Right hindlimb (tissue), 1 donor: ENCODE results near the gene GRID1.

Experiments used
- DNase-seq: peaks from one replicate; pipeline ENCODE4 v3.0.0-alpha.2; 2018

The GRID1 gene

DNA sequence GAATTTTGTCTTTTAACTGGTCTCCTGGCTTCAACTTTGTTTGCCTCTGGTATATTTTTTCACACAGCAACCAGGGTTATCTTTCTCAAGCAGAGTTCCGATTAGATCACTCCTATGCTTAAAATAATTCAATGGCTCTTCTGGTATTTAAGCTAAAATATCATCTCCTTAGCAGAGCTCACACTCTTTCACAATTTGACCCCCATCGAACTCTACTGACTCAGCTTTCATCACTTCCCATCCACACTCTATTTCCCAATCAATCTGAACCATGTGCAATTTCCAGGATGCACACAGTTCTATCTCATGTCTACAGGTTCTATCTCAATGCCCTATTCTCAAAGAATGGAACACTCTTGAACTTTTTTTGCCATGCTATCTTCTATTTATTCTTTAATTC is 809.5 kb downstream of the GRID1 start:
- no peak for DNase-seq
